GM18870 (cell line): ENCODE data around the gene TCEANC.
A peak's percentile ranks its signal among the peaks of the same experiment; 100 is the strongest.
"Not testable (repeated sequence)": the region's sequence is repeated elsewhere in the genome, so short reads cannot be mapped to it uniquely, and the experiment has no call there.

Source experiments
- ATAC-seq: cut with Tn5 transposase; IDR thresholded peaks from one replicate; pipeline ENCODE4 v1.9.1; 2021; ENCODE audit warnings: moderate library complexity; ENCODE audit not compliant: unreplicated experiment

TCEANC gene

DNA sequence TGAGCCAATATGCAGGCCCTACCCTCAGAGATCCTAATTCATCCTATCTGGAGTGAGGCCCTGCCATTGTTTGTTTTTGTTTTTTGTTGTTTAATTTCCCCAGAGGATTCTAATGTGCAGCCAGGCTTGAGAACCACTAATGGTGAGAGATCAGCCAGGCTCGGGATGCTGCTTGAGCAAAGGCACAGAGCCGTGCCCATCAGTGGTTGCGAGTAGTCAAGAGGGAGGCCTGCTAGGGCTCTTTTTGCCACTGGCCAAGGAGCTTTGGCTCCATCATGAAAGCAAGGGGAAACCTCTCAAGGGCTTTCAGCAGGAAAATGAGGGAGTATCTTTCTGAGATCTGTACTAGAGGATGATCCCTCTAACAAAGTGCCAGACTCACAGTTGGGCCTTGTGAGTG lies 2.7 kb downstream of the TCEANC start:
- no peak for ATAC-seq

DNA sequence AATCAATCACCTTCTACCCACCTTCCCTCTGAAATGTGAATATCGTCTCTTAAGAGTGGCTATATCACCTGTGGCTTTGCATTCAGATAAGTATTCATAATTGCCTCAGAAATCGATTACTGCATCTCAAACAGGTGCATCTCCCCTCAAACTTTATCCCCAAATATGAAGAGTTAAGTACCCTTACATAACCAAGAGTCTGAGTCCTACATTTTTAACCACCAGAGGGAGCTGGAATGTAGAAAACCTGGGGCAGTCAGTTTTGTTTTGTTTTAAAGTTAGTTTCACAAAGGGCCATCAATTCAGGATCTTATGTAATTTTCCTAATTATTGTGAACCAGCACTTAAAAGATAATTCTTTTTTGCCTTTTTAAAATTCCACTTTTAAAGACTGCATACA lies 5.7 kb downstream of the TCEANC start:
- ATAC-seq: no peak

DNA sequence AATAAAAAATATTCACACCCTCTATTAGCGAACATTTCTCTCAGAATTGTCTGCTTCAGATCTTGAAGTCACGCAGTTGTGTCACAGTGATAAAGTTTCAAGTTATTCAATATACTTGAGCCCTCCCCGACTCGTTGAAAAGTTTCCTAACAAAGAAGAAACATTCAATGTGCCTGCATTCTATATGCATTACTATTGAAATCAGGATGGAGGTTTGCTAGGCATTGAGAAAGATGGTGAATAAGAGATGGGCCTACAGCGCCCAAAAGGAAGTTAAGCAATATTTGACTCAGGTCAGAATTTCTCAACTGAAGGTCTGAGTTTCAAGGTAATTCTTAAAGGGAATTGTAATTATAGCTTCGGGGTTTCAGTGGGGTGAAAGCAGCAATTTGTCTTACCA lies 6.1 kb downstream of the TCEANC start:
- no peak for ATAC-seq

DNA sequence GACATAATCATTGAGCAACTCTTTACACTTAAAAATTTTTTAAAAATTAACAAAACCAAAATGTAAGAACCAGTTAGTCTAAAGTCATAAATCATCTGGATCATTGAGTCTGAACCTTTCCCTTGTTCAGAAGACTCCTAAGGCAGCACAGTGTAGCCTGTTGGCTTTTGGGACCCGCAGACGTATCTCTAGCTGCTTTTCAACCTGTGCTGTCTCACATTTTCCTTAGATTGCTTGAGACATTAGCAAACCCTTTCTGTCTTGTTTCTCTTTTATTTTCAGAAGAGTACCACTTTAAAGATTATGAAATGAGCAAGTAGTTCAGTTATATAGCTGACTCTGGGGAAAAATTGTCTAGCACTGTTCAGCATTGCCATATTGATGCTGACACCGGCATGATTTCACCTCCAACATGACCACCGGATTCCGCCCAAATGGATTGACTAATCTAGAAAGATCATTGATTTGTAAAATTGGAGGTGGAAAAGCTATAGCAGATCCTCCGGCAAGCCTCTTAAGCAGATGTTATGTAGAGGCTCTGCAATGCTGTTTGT lies 8.9 kb downstream of the TCEANC start:
- ATAC-seq: no peak

DNA sequence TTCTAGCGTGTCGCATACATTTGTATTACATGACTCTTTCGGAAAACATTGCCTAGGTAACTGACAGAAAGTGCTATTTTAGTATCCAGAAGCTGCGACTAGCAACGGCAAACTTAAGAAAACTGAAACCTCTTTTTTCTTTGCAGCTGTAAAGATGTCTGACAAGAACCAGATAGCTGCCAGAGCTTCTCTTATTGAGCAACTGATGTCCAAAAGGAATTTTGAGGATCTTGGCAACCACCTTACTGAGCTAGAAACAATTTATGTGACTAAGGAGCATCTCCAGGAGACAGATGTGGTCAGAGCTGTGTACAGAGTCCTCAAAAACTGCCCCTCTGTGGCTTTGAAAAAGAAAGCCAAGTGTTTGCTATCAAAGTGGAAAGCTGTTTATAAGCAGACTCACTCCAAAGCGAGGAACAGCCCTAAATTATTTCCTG lies 9.4 kb downstream of the TCEANC start:
- ATAC-seq: no peak

DNA sequence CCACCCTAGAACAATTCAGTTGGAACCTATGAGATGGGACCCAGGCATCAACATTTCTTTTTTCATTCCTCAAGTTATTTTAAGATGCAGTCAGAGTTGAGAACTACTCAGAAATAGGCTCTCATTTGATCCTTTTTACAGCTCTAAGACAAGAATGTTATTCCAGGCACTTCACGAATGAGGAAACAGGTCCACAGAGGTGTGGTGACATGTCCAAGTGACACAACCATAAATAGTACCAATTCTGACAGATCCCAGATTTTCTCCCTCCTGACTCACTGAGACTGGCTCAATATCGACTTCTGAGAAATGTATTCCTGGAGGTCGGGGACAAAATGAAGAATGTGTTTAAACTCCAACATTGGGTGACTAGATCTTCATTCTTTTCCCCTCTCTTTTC lies 11.1 kb downstream of the TCEANC start:
- no peak for ATAC-seq

DNA sequence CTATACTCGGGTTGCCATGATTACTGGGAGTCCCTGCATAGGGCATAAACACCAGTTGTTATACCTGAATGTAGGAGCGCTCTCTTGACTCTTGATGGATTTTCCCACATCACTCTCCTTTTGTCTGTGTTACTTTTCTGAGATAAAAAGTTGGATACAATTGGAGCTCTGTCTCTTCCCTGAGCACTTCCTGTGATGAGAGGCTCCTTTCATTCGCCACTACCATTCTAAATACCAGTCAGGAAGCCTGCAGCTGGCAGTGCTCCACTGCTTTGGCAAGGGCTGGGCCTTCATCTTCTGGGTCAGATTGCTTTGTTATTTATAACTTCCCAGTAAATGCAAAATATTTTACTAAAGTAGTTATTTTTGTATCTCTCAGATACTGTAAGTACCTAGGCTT lies 13.9 kb downstream of the TCEANC start:
- no peak for ATAC-seq

DNA sequence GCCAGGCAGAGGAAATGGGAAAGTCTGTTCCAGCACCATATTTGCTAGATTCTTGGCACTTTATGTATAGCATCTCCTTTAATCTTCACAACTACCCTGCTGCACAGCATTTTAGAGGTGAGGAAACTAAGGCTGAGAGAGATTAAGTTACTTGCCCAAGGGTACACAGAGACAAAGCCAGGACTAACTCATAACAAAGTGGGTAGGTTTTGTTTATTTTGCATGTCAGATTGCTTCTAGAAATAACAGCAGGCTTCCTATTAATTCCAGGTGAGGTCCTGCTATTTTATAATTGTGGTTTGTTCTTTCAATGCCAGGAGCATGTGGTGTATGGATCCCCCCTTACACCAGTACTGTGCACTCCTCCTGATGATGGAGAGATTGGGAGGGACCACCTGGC lies 15.0 kb downstream of the TCEANC start:
- no peak for ATAC-seq

DNA sequence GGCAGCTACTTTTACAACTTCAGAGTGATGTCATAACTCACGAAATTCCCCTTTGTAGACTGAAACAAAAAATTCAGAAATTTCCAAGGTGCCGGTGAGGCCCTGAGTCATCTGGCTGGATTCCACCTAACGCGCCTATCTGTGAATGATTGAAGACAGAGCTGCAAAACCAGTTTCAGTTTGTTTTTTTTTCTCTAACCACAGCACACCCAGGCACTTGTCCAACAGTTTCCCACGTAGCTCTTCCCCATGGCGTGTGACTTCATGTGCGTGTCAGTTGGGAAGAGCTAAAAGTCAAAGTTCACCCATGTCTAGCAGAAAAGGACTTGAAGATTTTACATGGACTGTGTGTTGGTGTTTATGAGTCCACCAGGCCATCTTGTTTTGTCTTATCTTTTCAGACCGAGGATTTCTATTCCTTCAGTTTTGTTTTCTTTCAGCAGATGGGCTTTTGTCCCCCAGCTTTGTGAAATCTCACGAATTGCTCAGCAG lies 16.4 kb downstream of the TCEANC start:
- ATAC-seq: peak; percentile 83

DNA sequence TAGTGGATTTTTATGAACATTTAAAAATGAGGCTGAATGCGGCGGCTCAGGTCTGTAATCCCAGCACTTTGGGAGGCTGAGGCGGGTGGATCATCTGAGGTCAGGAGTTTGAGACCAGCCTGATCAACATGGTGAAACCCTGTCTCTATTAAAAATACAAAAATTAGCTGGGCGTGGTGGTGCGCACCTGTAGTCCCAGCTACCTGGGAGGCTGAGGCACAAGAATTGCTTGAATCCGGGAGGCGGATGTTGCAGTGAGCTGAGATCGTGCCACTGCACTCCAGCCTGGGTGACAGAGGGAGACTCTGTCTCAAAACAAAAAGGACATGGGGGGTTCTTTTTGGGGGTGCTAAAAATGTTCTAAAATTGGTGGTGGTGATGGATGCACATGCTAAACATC lies 16.8 kb downstream of the TCEANC start:
- not testable (repeated sequence) for ATAC-seq

DNA sequence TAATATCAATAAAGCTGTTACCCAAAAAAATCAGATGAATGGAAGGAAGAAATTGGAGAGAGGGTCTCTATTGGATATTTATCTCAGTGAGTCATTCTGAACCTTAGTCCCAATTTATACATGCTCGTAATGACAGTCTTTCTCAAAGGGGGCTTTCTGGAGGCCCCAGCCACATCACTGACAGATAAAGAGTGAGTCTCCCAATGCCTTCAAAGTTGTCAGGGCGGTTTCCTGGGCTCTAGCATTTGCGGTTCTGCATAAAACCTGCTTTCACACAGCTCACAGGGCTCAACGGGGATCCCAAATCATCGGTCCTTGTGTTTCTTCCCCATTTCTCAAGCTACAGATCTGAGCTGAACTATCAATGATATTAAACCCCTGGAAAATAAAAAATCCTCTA lies 17.3 kb downstream of the TCEANC start:
- no peak for ATAC-seq

DNA sequence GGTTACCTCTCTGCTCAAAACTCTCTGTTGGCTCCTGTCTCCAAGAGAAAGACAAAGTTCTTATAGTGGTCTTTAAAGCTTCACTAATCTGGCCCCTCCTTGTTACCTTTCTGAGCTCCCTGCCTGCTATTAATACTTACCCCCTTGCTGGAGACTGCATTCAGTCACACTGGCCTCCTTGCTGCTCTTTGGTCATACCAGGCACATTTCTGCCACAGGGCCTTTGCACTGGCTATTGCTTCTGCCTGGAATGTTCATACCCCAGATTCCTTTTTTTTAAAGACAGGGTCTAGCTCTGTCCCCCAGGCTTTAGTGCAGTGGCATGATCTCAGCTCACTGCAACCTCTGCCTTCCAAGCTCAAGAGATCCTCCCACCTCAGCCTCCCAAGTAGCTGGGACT lies 20.1 kb downstream of the TCEANC start:
- ATAC-seq: no peak

DNA sequence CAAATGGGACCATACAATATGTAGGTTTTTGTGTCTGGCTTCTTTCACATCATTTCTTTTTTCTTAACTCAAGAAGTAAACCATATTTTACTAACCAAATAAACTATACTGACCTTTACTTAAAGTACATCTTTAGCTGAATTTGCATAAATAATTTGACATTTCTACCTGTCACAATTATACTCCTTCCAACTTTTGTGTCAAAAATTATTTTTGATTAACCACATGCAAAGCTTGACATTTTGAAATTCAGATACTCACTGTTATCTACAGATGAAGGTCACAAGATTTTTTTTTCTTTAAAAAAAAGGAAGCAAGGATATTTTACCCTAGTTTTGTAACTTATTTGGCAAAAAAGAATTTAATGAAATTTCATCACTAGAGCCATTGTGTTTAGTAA lies 23.9 kb downstream of the TCEANC start:
- ATAC-seq: no peak

DNA sequence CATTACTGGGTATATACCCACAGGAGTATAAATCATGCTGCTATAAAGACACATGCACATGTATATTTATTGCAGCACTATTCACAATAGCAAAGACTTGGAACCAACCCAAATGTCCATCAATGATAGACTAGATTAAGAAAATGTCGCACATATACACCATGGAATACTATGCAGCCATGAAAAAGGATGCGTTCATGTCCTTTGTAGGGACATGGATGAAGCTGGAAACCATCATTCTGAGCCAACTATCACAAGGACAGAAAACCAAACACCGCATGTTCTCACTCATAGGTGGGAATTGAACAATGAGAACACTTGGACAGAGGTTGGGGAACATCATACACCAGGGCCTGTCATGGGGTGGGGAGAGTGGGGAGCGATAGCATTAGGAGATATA lies 26.8 kb downstream of the TCEANC start:
- not testable (repeated sequence) for ATAC-seq

DNA sequence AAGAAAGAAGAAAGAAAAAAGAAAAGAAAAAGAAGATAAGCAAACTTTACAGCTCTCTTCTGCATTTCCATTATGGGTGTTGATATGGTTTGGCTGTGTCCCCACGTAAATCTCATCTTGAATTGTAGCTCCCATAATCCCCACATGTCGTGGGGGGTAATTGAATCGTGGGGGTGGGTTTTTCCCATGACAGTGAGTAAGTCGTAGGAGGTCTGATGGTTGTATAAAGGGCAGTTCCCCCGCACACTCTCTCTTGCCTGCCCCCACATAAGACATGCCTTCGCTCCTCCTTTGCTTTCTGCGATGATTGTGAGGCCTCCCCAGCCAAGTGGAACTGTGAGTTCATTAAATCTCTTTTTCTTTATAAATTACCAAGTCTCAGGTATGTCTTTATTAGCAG lies 28.7 kb downstream of the TCEANC start:
- ATAC-seq: no peak

DNA sequence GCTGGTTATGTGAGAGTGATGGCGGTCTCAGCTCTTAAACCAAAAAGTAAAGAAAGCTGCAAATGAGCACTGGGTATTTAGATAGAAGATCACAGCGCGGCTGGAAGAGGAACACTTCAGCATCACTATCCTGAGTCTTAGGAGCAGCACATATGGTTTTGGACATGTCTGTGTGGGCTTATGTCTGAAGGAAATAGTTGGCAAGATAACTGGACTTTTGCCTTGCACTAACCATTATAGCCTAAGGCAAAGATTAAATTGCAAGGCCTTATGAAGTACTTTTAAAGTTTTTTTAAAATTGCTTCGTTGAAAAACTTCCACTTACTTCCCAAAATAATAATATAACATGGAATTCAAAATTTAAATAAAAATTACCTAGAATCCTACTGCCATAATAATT lies 31.4 kb downstream of the TCEANC start:
- ATAC-seq: no peak

DNA sequence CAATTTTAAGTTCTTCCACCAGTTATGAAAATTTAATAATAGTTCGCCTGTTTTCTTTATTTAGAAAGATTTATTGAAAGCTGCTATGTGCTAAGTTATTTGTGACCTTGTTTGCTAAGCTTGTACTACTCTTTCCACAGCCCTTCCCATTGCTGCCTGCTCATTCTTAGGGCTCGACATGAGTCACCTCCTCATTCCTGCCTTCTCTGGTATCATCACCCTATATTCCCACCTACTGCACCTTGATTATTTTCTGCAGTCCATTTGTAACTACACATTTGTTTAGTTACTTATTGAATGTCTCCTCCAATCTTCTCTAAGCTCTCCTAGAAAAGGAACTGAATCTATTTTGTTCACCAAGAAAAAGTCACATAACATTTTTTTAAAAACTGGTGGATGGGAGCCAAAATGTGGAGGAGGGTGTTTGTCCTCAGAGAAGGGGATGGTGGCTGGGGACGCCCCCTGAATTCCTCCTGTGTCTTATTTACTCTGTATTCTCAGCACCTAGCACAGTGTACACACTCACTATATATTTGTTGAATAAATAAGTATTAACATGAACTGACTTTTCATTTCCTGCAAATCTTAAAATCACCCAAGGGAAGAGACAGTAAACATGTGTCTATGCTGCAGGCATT lies 32.3 kb downstream of the TCEANC start:
- ATAC-seq: no peak

DNA sequence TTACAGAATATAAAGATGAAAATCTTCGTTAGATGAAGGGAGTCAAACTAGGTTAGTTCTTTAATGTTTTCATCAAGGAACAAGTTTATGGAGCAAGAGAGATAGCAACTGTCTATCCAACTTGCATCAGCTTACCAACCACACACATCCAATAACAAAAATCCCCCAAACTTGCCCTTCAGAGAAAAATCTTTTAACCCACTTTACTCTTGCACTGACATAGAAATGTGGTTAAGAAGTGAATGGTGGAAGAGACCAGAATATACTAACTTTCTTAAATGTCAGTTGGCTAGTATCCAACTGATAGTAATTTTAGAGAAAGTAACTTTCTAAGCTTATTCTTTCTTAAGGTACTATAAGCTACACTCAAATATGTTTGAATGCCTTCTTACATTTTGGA lies 34.3 kb downstream of the TCEANC start:
- no peak for ATAC-seq

DNA sequence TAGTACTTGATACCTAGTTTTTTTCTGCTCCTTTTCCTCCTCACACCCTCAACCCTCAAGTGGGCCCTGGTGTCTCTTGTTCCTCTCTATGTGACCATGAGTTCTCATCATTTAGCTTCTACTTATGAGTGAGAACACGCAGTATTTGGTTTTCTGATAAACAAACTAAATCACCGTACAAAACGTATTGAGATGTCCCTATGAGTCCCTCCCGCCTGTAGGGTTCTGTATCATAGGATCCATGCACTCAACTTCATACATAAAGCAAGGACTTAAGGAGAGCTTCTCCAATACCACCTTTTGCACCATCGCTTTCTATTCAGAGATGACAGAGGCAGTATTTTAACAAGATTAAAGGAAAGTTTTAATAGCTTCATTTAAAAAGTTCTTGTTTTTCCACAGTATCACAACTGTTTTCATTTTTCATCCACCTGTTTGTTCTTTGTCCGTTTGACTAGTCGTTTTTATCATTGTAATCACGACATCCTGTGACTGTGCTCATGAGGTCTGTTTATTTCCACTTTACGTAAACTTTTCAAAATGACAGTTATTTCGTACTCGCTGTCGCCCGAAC lies 35.5 kb downstream of the TCEANC start:
- no peak for ATAC-seq

DNA sequence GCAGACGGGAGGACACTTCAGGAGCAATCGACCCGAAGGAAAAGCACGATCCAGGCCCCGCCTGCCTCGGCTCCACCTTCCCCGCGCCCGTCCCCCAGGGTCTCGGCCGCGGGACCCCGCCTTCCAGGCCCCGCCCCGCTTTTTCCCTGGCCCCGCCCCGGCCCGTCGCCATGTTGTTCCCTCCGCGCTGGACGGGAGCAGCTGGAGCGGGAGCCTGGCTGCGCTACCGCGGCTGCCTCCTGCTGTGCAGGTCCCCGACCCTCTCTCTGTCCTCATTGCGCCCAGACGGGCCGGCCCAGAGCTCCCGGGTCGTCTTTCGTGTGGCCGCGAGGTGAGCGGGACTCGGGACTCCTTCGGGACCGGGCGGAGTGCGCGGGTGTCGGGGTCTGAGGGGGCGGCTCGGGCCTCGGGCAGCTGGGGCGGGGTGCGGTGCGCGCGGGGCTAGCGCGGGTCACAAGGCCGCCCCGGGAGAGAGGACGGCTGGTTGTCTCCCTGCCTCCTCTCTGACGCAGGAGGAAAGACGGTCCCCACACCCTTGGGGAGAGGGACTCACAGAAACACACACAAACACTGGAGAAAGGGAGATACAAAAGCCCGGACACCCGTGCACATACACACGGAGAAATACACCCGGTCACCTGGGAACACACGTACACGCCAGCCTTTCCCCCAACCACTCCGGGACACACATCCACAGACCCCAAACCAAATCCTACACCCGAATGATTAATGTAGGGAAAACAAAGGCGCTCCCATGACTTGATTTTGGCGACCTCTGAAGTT lies 36.2 kb downstream of the TCEANC start, which contains the start of gene RAB9A:
Gene RAB9A, plus strand, starts transcription at position 171 of the 783 bp plus-strand sequence. CDS start 19,619 bp downstream, outside the sequence.
- peak; percentile 33 for ATAC-seq

DNA sequence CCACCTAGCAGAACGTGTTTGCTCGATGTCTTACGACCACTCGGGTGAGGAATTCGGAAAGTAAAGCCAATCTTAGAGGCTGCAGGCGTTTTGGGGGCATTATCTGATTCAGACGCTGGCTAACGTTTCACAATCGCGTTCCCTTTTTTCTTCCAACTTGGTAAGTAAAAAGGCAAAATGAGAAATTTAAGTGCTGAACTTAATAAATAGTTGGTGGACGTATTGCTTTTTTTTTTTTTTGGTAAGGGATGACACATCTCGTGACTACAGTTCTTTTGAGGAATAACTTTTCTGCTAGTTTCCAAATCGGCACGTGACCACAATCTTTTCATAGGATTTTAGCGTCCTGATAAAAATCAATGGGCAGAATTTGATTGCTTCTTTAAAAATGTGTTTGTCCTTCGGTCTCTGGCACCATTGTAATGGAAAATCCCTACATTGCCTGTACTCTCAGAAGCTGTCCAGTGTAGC lies 36.8 kb downstream of the TCEANC start:
- ATAC-seq: no peak

DNA sequence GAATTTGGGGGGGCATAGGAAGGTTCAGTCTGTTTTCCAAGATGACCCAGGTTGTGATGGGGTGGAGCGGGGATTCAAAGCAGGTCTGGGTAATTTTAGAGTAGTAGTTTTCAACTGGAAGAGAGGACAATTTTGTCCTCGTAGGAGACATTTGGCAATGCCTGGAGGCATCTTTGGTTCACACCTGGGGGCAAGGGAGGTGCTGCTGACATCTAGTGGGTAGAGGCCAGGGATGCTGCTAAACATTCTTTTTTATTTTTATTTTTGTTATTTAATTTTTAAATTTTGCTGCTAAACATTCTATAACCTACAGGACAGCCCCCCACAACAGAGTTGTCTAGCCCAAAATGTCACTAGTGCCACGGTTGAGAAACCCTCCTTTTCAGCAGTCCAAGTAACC lies 37.9 kb downstream of the TCEANC start:
- no peak for ATAC-seq
